Nephron progenitor cell (in vitro differentiated cells): ENCODE measurements around the gene OCSTAMP.

Experiments used
- DNase-seq: peaks from one replicate; pipeline ENCODE4 v3.0.0; 2021
- H3K27ac Mint-ChIP-seq: 2 replicates; pipeline ENCODE4 v1.8.0; 2021; ENCODE audit warnings: mild to moderate bottlenecking, moderate library complexity, mixed read lengths
- H3K27me3 Mint-ChIP-seq: 2 replicates; pipeline ENCODE4 v1.8.0; 2021; ENCODE audit warnings: mild to moderate bottlenecking, low read depth, mixed read lengths; ENCODE audit not compliant: poor library complexity
- H3K36me3 Mint-ChIP-seq: 2 replicates; pipeline ENCODE4 v1.8.0; 2021; ENCODE audit warnings: low read depth, mixed read lengths
- H3K4me1 Mint-ChIP-seq: 2 replicates; pipeline ENCODE4 v1.8.0; 2021; ENCODE audit warnings: mixed read lengths
- H3K4me3 Mint-ChIP-seq: 2 replicates; pipeline ENCODE4 v1.8.0; 2021; ENCODE audit warnings: mild to moderate bottlenecking, moderate library complexity, mixed read lengths
- H3K9me3 Mint-ChIP-seq: 2 replicates; pipeline ENCODE4 v1.8.0; 2021; ENCODE audit warnings: mild to moderate bottlenecking, moderate library complexity, mixed read lengths
- CTCF ChIP-seq: fragments of 200-600 bp; sonication (generic); IDR thresholded peaks from 2 replicates; pipeline ENCODE4 v1.5.0; 2021; ENCODE audit warnings: antibody characterized with exemption

The OCSTAMP gene

GRCh38 chr20:46545077-46545826 lies 5.2 kb downstream of the OCSTAMP start:
- DNase-seq = no peak
- TF ChIP-seq CTCF = no peak

GRCh38 chr20:46544576-46544975 lies 5.9 kb downstream of the OCSTAMP start:
- no peak for DNase-seq
- TF ChIP-seq CTCF = no peak
- H3K27me3 Mint-ChIP-seq = peaks cover 10% of the 10 kb centered on the region
- H3K9me3 Mint-ChIP-seq = no peaks in the 10 kb centered on the region
- no peak overlapping the region for H3K4me3 Mint-ChIP-seq
- H3K36me3 Mint-ChIP-seq = no peaks in the 10 kb centered on the region
- no peaks in the 10 kb centered on the region for H3K4me1 Mint-ChIP-seq
- H3K27ac Mint-ChIP-seq = no peak overlapping the region

More at GRCh38 chr20:46545077-46545826, 5.2 kb downstream of the OCSTAMP start:
- Mint-ChIP-seq H3K4me1 (no peaks in the 10 kb centered on the region), H3K27me3 (peaks cover 10% of the 10 kb centered on the region), H3K27ac (no peak overlapping the region), H3K36me3 (no peaks in the 10 kb centered on the region), H3K4me3 (no peak overlapping the region), H3K9me3 (no peaks in the 10 kb centered on the region)

DNA sequence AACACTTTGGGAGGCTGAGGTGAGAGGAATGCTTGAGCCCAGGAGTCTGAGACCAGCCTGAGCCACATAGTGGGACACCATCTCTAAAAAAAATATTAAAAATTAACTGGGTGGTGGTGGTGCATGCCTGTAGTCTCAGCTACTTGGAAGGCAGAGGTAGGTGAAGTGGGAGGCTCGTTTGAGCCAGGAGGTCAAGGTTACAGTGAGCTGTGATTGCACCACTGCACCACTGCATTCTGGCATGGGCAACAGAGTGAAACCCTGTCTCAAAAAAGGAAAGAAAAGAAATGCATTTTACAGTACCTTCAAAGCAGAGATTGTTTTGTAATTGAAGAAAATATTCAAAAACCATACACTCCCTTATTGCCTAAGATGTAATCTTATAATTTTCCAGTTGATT lies 6.5 kb downstream of the OCSTAMP start:
- no peak for TF ChIP-seq CTCF

GRCh38 chr20:46543033-46543432 lies 7.4 kb downstream of the OCSTAMP start:
- H3K4me1 Mint-ChIP-seq = no peaks in the 10 kb centered on the region
- DNase-seq = no peak
- H3K9me3 Mint-ChIP-seq = no peaks in the 10 kb centered on the region
- H3K27ac Mint-ChIP-seq = no peak overlapping the region
- no peak overlapping the region for H3K4me3 Mint-ChIP-seq
- no peaks in the 10 kb centered on the region for H3K36me3 Mint-ChIP-seq
- H3K27me3 Mint-ChIP-seq = peaks cover 14% of the 10 kb centered on the region
- no peak for TF ChIP-seq CTCF

More for the DNA sequence above, 6.5 kb downstream of the OCSTAMP start:
- no peak for DNase-seq
- H3K4me1 Mint-ChIP-seq = no peaks in the 10 kb centered on the region
- no peaks in the 10 kb centered on the region for H3K36me3 Mint-ChIP-seq
- no peak overlapping the region for H3K4me3 Mint-ChIP-seq
- H3K27me3 Mint-ChIP-seq = peaks cover 14% of the 10 kb centered on the region
- H3K27ac Mint-ChIP-seq = no peak overlapping the region
- H3K9me3 Mint-ChIP-seq = no peaks in the 10 kb centered on the region

DNA sequence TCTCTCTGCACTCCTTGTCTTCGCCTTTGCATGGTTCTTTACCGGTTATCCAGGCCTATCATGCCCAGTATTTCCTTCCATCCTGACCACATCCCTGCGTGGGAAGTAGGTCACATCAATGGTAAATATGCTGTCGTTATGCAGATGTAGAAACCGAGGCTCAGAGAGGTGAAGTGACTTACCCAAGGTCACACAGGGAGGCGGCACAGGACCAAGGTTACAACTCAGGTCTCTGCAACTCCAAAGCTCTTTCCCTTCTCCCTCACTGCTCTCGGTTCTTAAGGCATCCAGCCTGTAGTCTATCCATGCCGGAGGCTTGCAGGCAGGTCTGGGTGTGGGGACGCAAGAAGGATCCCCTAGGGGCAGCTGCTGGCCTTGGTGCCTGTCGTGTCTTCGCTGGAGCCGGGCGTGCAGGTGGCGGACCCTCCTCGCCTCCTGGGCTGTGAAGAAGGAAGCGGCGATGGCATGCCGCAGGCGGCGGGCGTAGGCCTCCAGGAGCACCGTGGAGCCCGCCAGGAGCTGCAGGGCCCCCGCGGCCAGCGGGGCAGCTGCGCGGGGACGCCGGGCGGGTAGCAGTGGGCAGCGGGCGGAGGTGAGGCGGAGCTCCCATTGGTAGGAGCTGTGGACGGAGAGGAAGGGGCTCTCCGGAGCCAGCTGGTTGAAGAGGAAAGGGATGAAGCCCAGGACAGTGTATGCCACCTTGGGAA lies 9.1 kb downstream of the OCSTAMP start:
- TF ChIP-seq CTCF = no peak
- H3K36me3 Mint-ChIP-seq = no peaks in the 10 kb centered on the region
- no peak overlapping the region for H3K4me3 Mint-ChIP-seq
- H3K4me1 Mint-ChIP-seq = no peaks in the 10 kb centered on the region
- no peaks in the 10 kb centered on the region for H3K9me3 Mint-ChIP-seq
- H3K27me3 Mint-ChIP-seq = peaks cover 14% of the 10 kb centered on the region
- no peak for DNase-seq
- H3K27ac Mint-ChIP-seq = no peak overlapping the region

- H3K36me3 Mint-ChIP-seq = no peaks in the 10 kb centered on the region
- DNase-seq = no peak
- H3K27me3 Mint-ChIP-seq = peaks cover 14% of the 10 kb centered on the region
- no peak overlapping the region for H3K4me3 Mint-ChIP-seq
- no peaks in the 10 kb centered on the region for H3K4me1 Mint-ChIP-seq
- H3K9me3 Mint-ChIP-seq = no peaks in the 10 kb centered on the region
- no peak overlapping the region for H3K27ac Mint-ChIP-seq
- no peak for TF ChIP-seq CTCF
Observed at GRCh38 chr20:46539113-46539512, 11.3 kb downstream of the OCSTAMP start.
